Stimulated activated CD4-positive, alpha-beta T cell treated with anti-CD3 and anti-CD28 coated beads, Interleukin-1b, Interleukin-23, amount 100 ng/mL, for 48 hours (primary cell): Measurements from ENCODE around the gene SCN9A.

Experiments used
- DNase-seq: peaks from one replicate; pipeline ENCODE4 v3.0.0-alpha.2; 2020

SCN9A gene

DNA sequence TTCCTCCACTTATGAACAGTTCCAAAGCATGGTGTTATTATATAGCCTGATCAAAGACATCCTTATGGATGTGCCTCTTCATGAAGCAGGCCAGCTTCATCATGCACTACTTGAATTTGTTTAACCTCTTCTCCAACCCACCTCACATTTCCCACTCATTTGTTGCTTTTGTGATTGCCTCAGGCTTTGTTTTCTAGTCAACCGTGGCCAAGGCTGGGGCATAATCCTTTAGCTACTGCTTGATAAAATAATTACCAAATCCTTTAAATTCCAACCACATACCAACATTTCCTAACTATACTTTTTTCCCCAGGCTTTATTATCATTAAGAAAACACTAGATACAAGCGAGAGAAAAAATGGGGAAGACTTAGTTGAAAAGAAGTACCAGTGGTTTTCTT, 208.3 kb downstream of the SCN9A start:
- no peak for DNase-seq

DNA sequence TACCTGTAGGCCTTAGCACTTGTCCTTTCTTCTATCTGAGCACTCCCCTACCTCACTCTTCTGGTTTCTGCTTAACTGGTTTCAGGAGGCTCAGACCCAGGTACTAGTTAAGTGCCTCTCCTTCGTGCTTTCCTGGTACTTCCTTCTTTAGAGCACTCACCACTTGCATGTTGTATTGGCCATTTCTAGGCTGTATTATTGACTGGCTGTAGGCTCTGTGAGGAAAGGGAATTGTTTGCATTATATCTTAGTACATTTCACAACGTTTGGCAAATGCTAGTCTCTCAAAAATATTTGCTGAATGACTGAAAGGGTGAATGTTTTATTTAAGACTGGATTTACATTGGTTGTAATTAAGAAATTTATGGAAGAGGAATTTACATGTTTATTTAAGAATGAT, 212.0 kb downstream of the SCN9A start:
- no peak for DNase-seq

DNA sequence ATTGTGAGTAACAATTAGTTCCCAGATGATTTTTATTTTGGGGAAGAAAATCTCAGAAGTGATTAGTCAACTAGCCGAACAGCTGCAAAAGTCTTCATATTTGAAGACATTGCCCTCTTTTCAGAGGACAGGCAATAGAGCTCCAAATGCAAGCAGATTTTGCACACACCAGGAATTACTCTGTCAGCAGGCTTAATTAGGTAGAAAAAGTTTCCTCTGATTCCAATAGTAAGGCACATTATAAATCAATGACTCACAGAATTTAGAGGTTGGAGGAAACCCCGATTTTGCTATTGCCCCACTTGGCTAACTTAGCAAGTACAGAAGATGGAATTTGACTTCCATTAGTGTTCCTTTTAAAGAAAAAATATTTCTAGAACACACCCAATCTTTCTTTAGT, 217.2 kb downstream of the SCN9A start:
- no peak for DNase-seq

DNA sequence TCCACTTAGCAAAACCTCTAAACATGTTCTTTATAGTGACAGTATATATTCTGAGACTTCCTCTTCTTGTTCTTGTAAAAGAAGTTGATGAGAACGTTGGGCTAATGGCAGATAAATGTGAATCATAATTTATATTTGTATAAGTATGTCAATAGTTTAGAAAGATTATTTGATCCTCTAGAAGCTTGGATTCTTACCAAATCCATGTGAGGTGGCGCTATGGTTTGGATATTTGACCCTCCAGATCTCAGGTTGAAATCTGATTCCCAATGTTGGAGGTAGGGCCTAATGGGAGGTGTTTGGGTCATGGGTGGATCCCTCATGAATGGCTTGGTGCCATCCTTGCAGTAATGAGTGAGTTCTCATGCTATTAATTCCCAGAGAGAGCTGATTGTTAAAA, 218.2 kb downstream of the SCN9A start:
- DNase-seq: no peak

DNA sequence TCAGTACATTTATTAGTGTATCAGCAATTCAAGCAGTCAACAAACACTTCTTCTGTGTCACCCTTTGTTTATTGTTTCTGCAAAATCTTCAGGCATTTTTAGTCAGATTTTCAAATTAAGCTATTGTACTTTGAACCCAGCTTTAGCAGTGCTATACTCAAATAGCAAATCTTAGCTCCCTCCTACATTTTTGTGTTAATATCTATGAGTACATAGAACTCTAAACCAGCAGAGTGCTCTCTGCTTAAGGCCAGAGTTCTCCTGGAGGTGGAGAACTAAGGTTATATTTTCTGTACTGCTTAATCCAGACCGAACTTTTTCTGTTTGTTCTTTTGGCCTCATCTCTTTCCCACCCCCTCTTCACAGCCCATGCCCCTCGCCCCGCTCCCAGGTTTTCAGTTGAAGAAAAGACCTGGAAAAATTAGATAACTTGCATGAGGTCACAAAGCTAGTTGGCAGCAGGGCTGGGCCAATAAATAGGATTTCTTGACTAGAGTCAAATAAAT, 218.7 kb downstream of the SCN9A start:
- no peak for DNase-seq

DNA sequence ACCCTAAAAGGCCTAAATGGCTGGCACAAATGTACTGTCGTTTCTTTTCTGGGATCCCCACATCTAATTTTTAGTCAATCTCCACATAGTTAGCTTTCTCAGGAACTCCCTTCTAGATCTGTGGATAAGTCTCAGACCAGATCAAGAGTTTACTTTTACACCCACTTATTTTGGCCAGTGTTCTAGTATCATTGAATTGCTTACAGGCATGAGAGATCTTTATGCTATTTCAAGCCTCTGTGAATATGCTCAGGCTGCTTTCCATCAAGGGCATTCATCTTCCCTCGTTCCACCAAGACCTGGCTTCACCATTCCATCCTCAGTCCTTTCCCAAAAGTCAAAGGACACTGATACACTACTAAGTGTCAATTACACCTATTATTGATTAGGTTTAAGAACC, 220.2 kb downstream of the SCN9A start:
- DNase-seq: no peak

DNA sequence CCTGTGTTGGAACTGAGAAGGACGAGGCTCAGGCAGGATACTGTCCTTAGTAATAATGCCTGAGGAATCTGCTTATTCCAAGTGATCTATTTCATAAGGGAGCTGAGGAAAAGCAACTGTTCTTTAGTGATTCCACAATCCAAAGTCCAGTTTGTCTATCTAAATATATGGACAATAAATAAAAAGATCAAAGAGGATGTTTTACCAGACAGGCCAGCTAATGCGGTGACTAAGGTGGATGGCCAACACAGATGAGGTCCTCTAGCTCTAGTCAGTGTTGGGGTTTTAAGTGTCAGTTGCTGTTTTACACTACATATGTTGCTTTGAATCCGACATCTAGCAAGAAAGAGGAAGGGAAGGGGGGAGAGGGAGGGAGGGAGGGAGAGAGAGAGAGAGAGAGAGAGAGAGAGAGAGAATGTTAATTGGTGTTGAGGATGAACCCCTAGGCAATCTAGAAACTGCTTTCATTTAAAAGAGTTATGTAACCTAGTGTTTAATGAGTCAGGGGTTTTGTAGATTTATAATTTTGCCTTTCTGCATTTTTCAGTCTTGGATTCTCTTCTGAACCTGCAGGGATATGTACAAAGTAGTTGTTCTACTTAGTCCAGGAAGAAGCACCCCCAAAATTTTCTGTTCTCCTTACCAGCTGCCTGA, 220.9 kb downstream of the SCN9A start:
- DNase-seq: no peak

DNA sequence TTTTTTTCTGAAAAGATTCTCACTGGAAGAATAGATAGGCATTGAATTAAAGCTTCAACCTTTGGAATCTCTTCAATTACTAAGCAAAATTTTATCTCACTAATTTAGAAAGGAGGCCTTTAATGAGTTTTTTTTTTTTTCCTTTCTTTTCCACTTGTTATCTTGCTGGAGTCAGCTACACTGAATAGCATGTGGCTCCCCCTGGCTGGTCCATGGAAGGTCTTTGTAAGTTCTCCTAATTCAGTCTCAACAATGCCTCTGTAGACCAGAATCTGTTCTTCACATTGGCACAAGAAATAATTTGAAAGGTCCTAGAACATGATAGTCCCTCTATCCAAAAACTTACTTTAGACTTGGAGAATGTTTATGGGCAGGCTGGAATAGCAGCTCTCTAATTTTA, 223.7 kb downstream of the SCN9A start:
- DNase-seq: no peak

DNA sequence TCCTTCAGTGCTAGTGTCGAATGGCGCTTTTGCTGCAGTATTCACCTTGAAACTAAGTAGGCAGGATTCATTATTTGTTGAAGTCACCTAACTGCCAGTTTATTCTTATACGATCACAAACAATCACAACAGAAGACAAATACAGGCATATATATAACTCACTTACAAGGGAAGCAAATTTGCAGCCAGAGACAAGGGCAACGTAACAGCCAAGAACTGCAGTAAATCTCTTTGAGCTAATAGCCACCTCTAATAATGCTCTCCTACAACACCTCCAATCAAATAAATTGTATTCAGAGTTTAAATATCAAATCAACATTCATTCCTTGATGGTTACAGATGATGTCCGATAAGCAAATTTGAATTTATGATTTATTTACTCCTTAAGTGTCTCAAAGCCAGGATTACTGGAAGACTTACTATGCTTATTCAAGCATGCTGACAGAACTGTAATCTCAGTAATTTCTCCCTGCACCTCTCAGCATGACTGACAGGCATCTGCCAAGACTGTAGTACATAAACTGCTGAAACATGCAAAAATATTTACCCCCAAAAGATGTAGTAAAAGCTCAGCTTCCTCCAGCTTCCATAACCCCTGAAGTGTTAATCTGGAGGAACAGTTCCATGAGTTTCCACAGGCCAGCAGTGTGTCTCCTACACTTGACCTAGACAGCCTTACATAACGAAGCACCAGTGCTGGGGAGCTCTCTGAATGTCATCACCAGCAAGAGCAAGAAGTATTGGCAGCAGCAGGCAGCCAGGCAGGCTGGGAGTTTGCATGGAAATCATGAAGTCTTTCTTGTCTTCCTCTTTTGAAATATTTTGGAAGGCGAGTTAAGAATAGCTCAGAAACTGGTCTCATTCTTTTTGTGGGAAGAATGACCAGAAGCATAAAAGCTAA, 227.0 kb downstream of the SCN9A start:
- DNase-seq: no peak

DNA sequence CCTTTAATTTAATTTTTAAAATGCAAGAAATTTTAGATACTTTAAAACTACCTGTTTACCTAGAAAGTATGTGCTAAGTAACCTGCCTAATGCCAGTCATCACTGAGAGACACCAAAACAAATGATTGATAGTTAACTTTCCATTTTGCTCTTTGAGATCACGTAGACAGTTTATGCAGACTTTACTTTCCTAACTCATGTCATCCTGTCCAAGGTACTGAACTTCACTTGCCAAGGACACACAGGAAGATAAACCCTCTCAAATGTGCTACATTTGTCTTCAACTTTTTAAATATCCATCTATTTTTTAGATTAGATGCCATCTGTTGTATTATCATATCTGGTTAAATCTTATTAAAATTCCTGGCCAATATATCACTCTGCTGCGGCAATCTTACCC, 227.9 kb downstream of the SCN9A start:
- DNase-seq: no peak
